Thymus (tissue), 11 donors: ENCODE data around the gene BLCAP. TPM values are rescaled to one million over a fixed set of nuclear protein-coding genes. Genes with fewer than 3 reads are reported as not detected.
"Not testable (repeated sequence)": the region's sequence is repeated elsewhere in the genome, so short reads cannot be mapped to it uniquely, and the experiment has no call there.

Experiments used
- DNase-seq, 9 donors: peaks; one replicate each; pipeline ENCODE4 v3.0.0-alpha.2; 2013; ENCODE audit warnings: low spot score in 9 of 9, low read depth in 6 of 9, missing footprints in 1 of 9
- H3K27ac ChIP-seq, 2 donors: one replicate each; pipeline ENCODE4 v1.5.1; 2013; ENCODE audit warnings: control low read depth in 1 of 2, low read depth in 1 of 2, low read length in 1 of 2, mild to moderate bottlenecking in 1 of 2, moderate library complexity in 1 of 2
- H3K27me3 ChIP-seq, 2 donors: one replicate each; pipeline ENCODE4 v1.5.1; 2013; ENCODE audit warnings: low read length in 1 of 2; ENCODE audit not compliant: control insufficient read depth in 2 of 2, insufficient read depth in 1 of 2
- H3K36me3 ChIP-seq, 2 donors: one replicate each; pipeline ENCODE4 v1.5.1; 2013; ENCODE audit warnings: low read length in 1 of 2, mild to moderate bottlenecking in 1 of 2, moderate library complexity in 1 of 2; ENCODE audit not compliant: control insufficient read depth in 2 of 2, insufficient read depth in 2 of 2
- H3K4me1 ChIP-seq, 2 donors: one replicate each; pipeline ENCODE4 v1.5.1; 2013; ENCODE audit warnings: low read length in 2 of 2; ENCODE audit not compliant: control insufficient read depth in 2 of 2, insufficient read depth in 2 of 2
- H3K4me3 ChIP-seq, 2 donors: one replicate each; pipeline ENCODE4 v1.5.1; 2013; ENCODE audit warnings: low read length in 2 of 2, control low read depth in 1 of 2, mild to moderate bottlenecking in 1 of 2
- H3K9me3 ChIP-seq, 2 donors: one replicate each; pipeline ENCODE4 v1.5.1; 2013; ENCODE audit warnings: low read length in 1 of 2, mild to moderate bottlenecking in 1 of 2; ENCODE audit not compliant: control insufficient read depth in 2 of 2, insufficient read depth in 1 of 2
- WGBS: extraction: QIAGEN DNeasy Blood & Tissue Kit; methylation state at CpG from one replicate; pipeline ENCODE4 v1.1.7; 2013; 5-methylcytosine and 5-hydroxymethylcytosine counted together
- polyA plus RNA-seq: library from polyadenylated mRNA; stranded (reverse); fragments of 200-250 nt; gene quantifications from one replicate; pipeline ENCODE4 v1.2.3, GENCODE V29; 2013
- total RNA-seq: library from RNA; stranded (reverse); fragments of 120-200 nt; gene quantifications from one replicate; pipeline ENCODE4 v1.2.4, GENCODE V29; 2013
- donor health status: healthy.

BLCAP gene
- total and polyA plus RNA-seq, 2 donors: 28.4 to 95.9 TPM

GRCh38 chr20:37547912-37548311 lies 20.2 kb upstream of the BLCAP start:
- Histone ChIP-seq H3K9me3 (no peaks in the 10 kb centered on the region), H3K27ac (no peak overlapping the region), H3K27me3 (peaks cover 0 to 3% of the 10 kb centered on the region in 2 donors), H3K36me3 (no peaks in the 10 kb centered on the region), H3K4me1 (no peaks in the 10 kb centered on the region), H3K4me3 (no peak overlapping the region)
- no peak for DNase-seq

- Histone ChIP-seq H3K4me3 (no peak overlapping the region), H3K4me1 (no peaks in the 10 kb centered on the region), H3K9me3 (no peaks in the 10 kb centered on the region), H3K27ac (no peak overlapping the region), H3K27me3 (peaks cover 0 to 3% of the 10 kb centered on the region in 2 donors), H3K36me3 (no peaks in the 10 kb centered on the region)
- WGBS: 85% methylated on average over 1 of the region's 1 CpG
- no peak for DNase-seq
These were observed 17.8 kb upstream of the BLCAP start for GRCh38 chr20:37545516-37545915.

- WGBS: 59% methylated on average over 3 of the region's 3 CpGs
These were observed 16.7 kb upstream of the BLCAP start for GRCh38 chr20:37544386-37544785.

GRCh38 chr20:37543828-37544227 lies 16.2 kb upstream of the BLCAP start:
- DNase-seq: no peak
- H3K27me3 ChIP-seq: peaks cover 0 to 3% of the 10 kb centered on the region in 2 donors
- WGBS: 75% methylated on average over 3 of the region's 3 CpGs
- H3K9me3 ChIP-seq: no peaks in the 10 kb centered on the region
- H3K4me3 ChIP-seq: no peak overlapping the region
- H3K4me1 ChIP-seq: no peaks in the 10 kb centered on the region
- H3K27ac ChIP-seq: no peak overlapping the region
- H3K36me3 ChIP-seq: no peaks in the 10 kb centered on the region

More at GRCh38 chr20:37544386-37544785, 16.7 kb upstream of the BLCAP start:
- Histone ChIP-seq H3K9me3 (no peaks in the 10 kb centered on the region), H3K27ac (no peak overlapping the region), H3K4me1 (no peaks in the 10 kb centered on the region), H3K27me3 (peaks cover 0 to 3% of the 10 kb centered on the region in 2 donors), H3K36me3 (no peaks in the 10 kb centered on the region), H3K4me3 (no peak overlapping the region)
- no peak for DNase-seq

- DNase-seq: no peak
- 54% methylated on average over 6 of the region's 6 CpGs for WGBS
- Histone ChIP-seq H3K27me3 (peaks cover 0 to 3% of the 10 kb centered on the region in 2 donors), H3K4me1 (no peaks in the 10 kb centered on the region), H3K4me3 (no peak overlapping the region), H3K27ac (no peak overlapping the region), H3K9me3 (no peaks in the 10 kb centered on the region), H3K36me3 (no peaks in the 10 kb centered on the region)
These were observed 14.6 kb upstream of the BLCAP start for GRCh38 chr20:37542281-37542680.

- Histone ChIP-seq H3K9me3 (no peaks in the 10 kb centered on the region), H3K27ac (no peak overlapping the region), H3K27me3 (peaks cover 0 to 3% of the 10 kb centered on the region in 2 donors), H3K4me3 (no peak overlapping the region), H3K4me1 (no peaks in the 10 kb centered on the region), H3K36me3 (no peaks in the 10 kb centered on the region)
- no peak for DNase-seq
- 97% methylated on average over 5 of the region's 5 CpGs for WGBS
These were observed 13.7 kb upstream of the BLCAP start for GRCh38 chr20:37541326-37541725.

- not testable (repeated sequence) for H3K9me3 ChIP-seq, H3K4me3 ChIP-seq, DNase-seq, H3K27me3 ChIP-seq, H3K27ac ChIP-seq, H3K36me3 ChIP-seq, H3K4me1 ChIP-seq
- WGBS: 89% methylated on average over 1 of the region's 1 CpG
These were observed 13.2 kb upstream of the BLCAP start for GRCh38 chr20:37540838-37541237.

- 30% methylated on average over 5 of the region's 5 CpGs for WGBS
These were observed 12.3 kb upstream of the BLCAP start for GRCh38 chr20:37540001-37540400.

GRCh38 chr20:37539424-37539823 lies 11.7 kb upstream of the BLCAP start:
- no peaks in the 10 kb centered on the region for H3K36me3 ChIP-seq
- H3K4me1 ChIP-seq: no peaks in the 10 kb centered on the region
- no peak for DNase-seq
- peaks cover 0 to 2% of the 10 kb centered on the region in 2 donors for H3K27me3 ChIP-seq
- H3K9me3 ChIP-seq: no peaks in the 10 kb centered on the region
- no peak overlapping the region for H3K4me3 ChIP-seq
- WGBS: 95% methylated on average over 4 of the region's 4 CpGs
- no peak overlapping the region for H3K27ac ChIP-seq

More at GRCh38 chr20:37540001-37540400, 12.3 kb upstream of the BLCAP start:
- DNase-seq: no peak
- Histone ChIP-seq H3K36me3 (no peaks in the 10 kb centered on the region), H3K9me3 (no peaks in the 10 kb centered on the region), H3K27me3 (peaks cover 0 to 3% of the 10 kb centered on the region in 2 donors), H3K4me3 (no peak overlapping the region), H3K4me1 (no peaks in the 10 kb centered on the region), H3K27ac (no peak overlapping the region)

GRCh38 chr20:37538003-37538402 lies 10.3 kb upstream of the BLCAP start:
- DNase-seq: no peak
- 98% methylated on average over 5 of the region's 5 CpGs for WGBS
- no peak overlapping the region for H3K4me3 ChIP-seq
- no peaks in the 10 kb centered on the region for H3K9me3 ChIP-seq
- no peak overlapping the region for H3K27ac ChIP-seq
- no peaks in the 10 kb centered on the region for H3K4me1 ChIP-seq
- H3K36me3 ChIP-seq: no peaks in the 10 kb centered on the region
- no peaks in the 10 kb centered on the region for H3K27me3 ChIP-seq
